ENCODE data around the gene RAD51B. TPM values are rescaled to one million over a fixed set of nuclear protein-coding genes. Genes with fewer than 3 reads are reported as not detected.

The RAD51B gene
- total RNA-seq, 1 experiment from 2014 or later: 8.5 TPM

- ATAC-seq: no peak
- H3K27ac ChIP-seq (ENCODE audit: low read length): no peak overlapping the region
- H3K9me3 ChIP-seq (ENCODE audit: control insufficient read depth, insufficient read depth, low read depth, low read length): no peaks in the 10 kb centered on the region
- POLR2A ChIA-PET: no interaction called here
- in situ Hi-C loops (cut with HindIII; ENCODE audit: low pct_unique_long_range_greater_than_20kb, low sequenced_read_pairs): no loop called here
- CTCF ChIA-PET: no interaction called here
- H3K4me3 ChIP-seq (ENCODE audit: low read depth in 2 of 2, low read length in 2 of 2): no peak overlapping the region
- no TSS peak for BruUV-seq (replicated peaks)
- no peaks in the 10 kb centered on the region for H3K36me3 ChIP-seq (ENCODE audit: control insufficient read depth, insufficient read depth, low read length)
- H3K4me1 ChIP-seq (ENCODE audit: control insufficient read depth, insufficient read depth, low read length): no peaks in the 10 kb centered on the region
- TF ChIP-seq CTCF (IDR thresholded peaks at IDR 0.05) (no peak), POLR2AphosphoS5 (IDR thresholded peaks at IDR 0.05; ENCODE audit: low read depth, low read length) (no peak), SIN3A (IDR thresholded peaks at IDR 0.05; ENCODE audit: borderline replicate concordance, insufficient read depth, low read depth, low read length) (no peak), REST (IDR thresholded peaks at IDR 0.05; ENCODE audit: insufficient read depth in 1 of 2, low read depth in 2 of 2, low read length in 1 of 2) (no peak), TCF7L2 (IDR thresholded peaks at IDR 0.05; ENCODE audit: low read depth, low read length) (no peak)
- intact Hi-C loops (cut with micrococcal nuclease; ENCODE audit: unreplicated experiment): no loop called here
- no peak for DNase-seq (ENCODE audit: low read depth, low spot score)
- H3K27me3 ChIP-seq (ENCODE audit: control insufficient read depth, insufficient read depth, low read length): no peaks in the 10 kb centered on the region
These were observed 947.0 kb downstream of the RAD51B start for GRCh38 chr14:68766299-68767247.

- ATAC-seq: no peak
- intact Hi-C loops (cut with micrococcal nuclease; ENCODE audit: unreplicated experiment) (no loop called here), in situ Hi-C loops (cut with HindIII; ENCODE audit: low pct_unique_long_range_greater_than_20kb, low sequenced_read_pairs) (no loop called here)
- Histone ChIP-seq H3K36me3 (ENCODE audit: control insufficient read depth, insufficient read depth, low read length) (no peaks in the 10 kb centered on the region), H3K9me3 (ENCODE audit: control insufficient read depth, insufficient read depth, low read depth, low read length) (no peaks in the 10 kb centered on the region), H3K27ac (ENCODE audit: low read length) (no peak overlapping the region), H3K4me1 (ENCODE audit: control insufficient read depth, insufficient read depth, low read length) (no peaks in the 10 kb centered on the region), H3K27me3 (ENCODE audit: control insufficient read depth, insufficient read depth, low read length) (no peaks in the 10 kb centered on the region), H3K4me3 (ENCODE audit: low read depth in 2 of 2, low read length in 2 of 2) (no peak overlapping the region)
- TF ChIP-seq SIN3A (IDR thresholded peaks at IDR 0.05; ENCODE audit: borderline replicate concordance, insufficient read depth, low read depth, low read length) (no peak), TCF7L2 (IDR thresholded peaks at IDR 0.05; ENCODE audit: low read depth, low read length) (no peak), POLR2AphosphoS5 (IDR thresholded peaks at IDR 0.05; ENCODE audit: low read depth, low read length) (no peak), REST (IDR thresholded peaks at IDR 0.05; ENCODE audit: insufficient read depth in 1 of 2, low read depth in 2 of 2, low read length in 1 of 2) (no peak), CTCF (IDR thresholded peaks at IDR 0.05) (no peak)
- CTCF ChIA-PET: no interaction called here
- POLR2A ChIA-PET: no interaction called here
- no peak for DNase-seq (ENCODE audit: low read depth, low spot score)
- BruUV-seq (replicated peaks): no TSS peak
These were observed 947.7 kb downstream of the RAD51B start for GRCh38 chr14:68767248-68767645.
